ENCODE data around the gene NT5C2. TPM values are rescaled to one million over a fixed set of nuclear protein-coding genes. Genes with fewer than 3 reads are reported as not detected.

Gene NT5C2
- total RNA-seq, 2 experiments from 2014 or later: 64.4 to 64.9 TPM

DNA sequence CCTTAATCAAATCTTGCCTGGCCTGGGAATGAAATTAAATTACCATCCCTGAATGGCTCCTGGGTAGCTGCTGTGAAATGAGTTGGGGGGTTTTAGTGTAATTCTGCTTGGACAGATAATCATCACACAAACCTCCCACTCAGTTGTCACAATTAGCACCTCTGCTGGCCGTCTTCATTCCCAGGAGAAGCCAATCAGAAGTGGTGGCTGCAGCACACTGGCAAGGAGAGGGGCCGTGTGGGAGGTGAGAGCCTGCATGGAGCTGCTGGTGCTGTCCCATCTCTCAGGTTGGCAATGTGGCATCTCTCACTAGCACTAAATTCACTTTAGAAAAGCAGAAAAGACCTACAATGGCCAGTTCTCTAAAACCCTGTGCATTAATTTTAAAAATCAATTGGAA is 92.5 kb downstream of the NT5C2 start:
- H3K36me3 Mint-ChIP-seq: peaks cover 30% of the 10 kb centered on the region
- CTCF ChIA-PET: interaction anchor here (0.8 kb wide), 1 partner anchor 144 kb away, joined by 4 read pairs; no protein-coding TSS in a partner anchor

GRCh38 chr10:103098240-103098639 is 94.8 kb downstream of the NT5C2 start:
- no peak for DNase-seq
- CTCF ChIA-PET: interaction anchor here (1.0 to 1.1 kb wide), 2 partner anchors 11 to 147 kb away, joined by 3 read pairs; no protein-coding TSS in a partner anchor
- Mint-ChIP-seq H3K4me1 (peaks cover 3% of the 10 kb centered on the region), H3K4me3 (no peak overlapping the region), H3K27me3 (no peaks in the 10 kb centered on the region), H3K9me3 (ENCODE audit: low read depth) (no peaks in the 10 kb centered on the region), H3K27ac (no peak overlapping the region), H3K36me3 (peaks cover 32% of the 10 kb centered on the region)
- no peak for ATAC-seq

More for the DNA sequence above, 92.5 kb downstream of the NT5C2 start:
- no peak overlapping the region for H3K27ac Mint-ChIP-seq
- H3K4me1 Mint-ChIP-seq: peaks cover 3% of the 10 kb centered on the region
- H3K9me3 Mint-ChIP-seq (ENCODE audit: low read depth): no peaks in the 10 kb centered on the region
- H3K27me3 Mint-ChIP-seq: no peaks in the 10 kb centered on the region
- H3K4me3 Mint-ChIP-seq: no peak overlapping the region
- DNase-seq: no peak
- no peak for ATAC-seq

- ATAC-seq (no peak), DNase-seq (no peak)
- no peak overlapping the region for H3K27ac Mint-ChIP-seq
- H3K9me3 Mint-ChIP-seq (ENCODE audit: low read depth): no peaks in the 10 kb centered on the region
- no peaks in the 10 kb centered on the region for H3K27me3 Mint-ChIP-seq
- H3K36me3 Mint-ChIP-seq: peaks cover 38% of the 10 kb centered on the region
- H3K4me1 Mint-ChIP-seq: no peaks in the 10 kb centered on the region
- H3K4me3 Mint-ChIP-seq: no peak overlapping the region
- CTCF ChIA-PET: no interaction called here
Observed at GRCh38 chr10:103096130-103096529, 96.9 kb downstream of the NT5C2 start.

- DNase-seq: no peak
- no peak overlapping the region for H3K27ac Mint-ChIP-seq
- H3K9me3 Mint-ChIP-seq (ENCODE audit: low read depth): no peaks in the 10 kb centered on the region
- CTCF ChIA-PET: interaction anchor here (0.9 kb wide), 1 partner anchor 150 kb away, joined by 4 read pairs; no protein-coding TSS in a partner anchor
- H3K36me3 Mint-ChIP-seq: peaks cover 43% of the 10 kb centered on the region
- H3K4me1 Mint-ChIP-seq: no peaks in the 10 kb centered on the region
- H3K4me3 Mint-ChIP-seq: no peak overlapping the region
- H3K27me3 Mint-ChIP-seq: no peaks in the 10 kb centered on the region
- ATAC-seq: no peak
Observed at GRCh38 chr10:103095005-103095404, 98.1 kb downstream of the NT5C2 start.

GRCh38 chr10:103090911-103091310 is 102.2 kb downstream of the NT5C2 start:
- Mint-ChIP-seq H3K27me3 (no peaks in the 10 kb centered on the region), H3K4me3 (no peak overlapping the region), H3K27ac (no peak overlapping the region), H3K9me3 (ENCODE audit: low read depth) (no peaks in the 10 kb centered on the region), H3K4me1 (no peaks in the 10 kb centered on the region), H3K36me3 (peaks cover 43% of the 10 kb centered on the region)
- CTCF ChIA-PET: interaction anchor here (1.4 kb wide), 1 partner anchor 189 kb away, joined by 3 read pairs; no protein-coding TSS in a partner anchor
- ATAC-seq: no peak
- no peak for DNase-seq

GRCh38 chr10:103089493-103089892 is 103.6 kb downstream of the NT5C2 start:
- Mint-ChIP-seq H3K36me3 (peaks cover 48% of the 10 kb centered on the region), H3K4me3 (no peak overlapping the region), H3K27me3 (no peaks in the 10 kb centered on the region), H3K27ac (no peak overlapping the region), H3K9me3 (ENCODE audit: low read depth) (no peaks in the 10 kb centered on the region), H3K4me1 (no peaks in the 10 kb centered on the region)
- ATAC-seq: no peak
- DNase-seq: no peak
- CTCF ChIA-PET: interaction anchor here (1.2 kb wide), 1 partner anchor 172 kb away, joined by 3 read pairs; the partner anchor contains the start of gene CNNM2

DNA sequence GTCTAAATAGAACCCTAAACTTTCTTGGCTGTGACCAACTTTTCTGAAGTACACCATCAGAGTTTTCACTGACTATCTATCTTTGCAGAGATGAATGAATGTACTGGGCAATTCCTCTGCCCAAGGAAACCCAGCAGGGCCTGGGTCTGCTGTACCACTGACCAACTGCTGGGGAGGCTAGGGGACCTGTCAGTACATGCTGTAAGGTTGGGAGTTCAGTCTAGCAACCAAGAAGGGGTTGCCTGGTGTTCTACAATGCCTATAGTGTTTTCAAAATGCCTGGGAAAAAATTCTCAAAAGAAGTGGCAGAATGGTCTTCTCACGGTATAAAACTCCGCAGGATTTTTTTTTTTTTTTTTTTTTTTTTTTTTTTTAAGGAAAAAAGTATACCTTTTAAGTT is 106.3 kb downstream of the NT5C2 start:
- Mint-ChIP-seq H3K36me3 (peaks cover 35% of the 10 kb centered on the region), H3K9me3 (ENCODE audit: low read depth) (no peaks in the 10 kb centered on the region), H3K4me3 (no peak overlapping the region), H3K4me1 (no peaks in the 10 kb centered on the region), H3K27ac (no peak overlapping the region), H3K27me3 (no peaks in the 10 kb centered on the region)
- DNase-seq: no peak
- no peak for ATAC-seq
- CTCF ChIA-PET: interaction anchor here (1.0 to 1.1 kb wide), 2 partner anchors 157 to 169 kb away, joined by 3 read pairs; partner anchors contain the start of gene CNNM2

DNA sequence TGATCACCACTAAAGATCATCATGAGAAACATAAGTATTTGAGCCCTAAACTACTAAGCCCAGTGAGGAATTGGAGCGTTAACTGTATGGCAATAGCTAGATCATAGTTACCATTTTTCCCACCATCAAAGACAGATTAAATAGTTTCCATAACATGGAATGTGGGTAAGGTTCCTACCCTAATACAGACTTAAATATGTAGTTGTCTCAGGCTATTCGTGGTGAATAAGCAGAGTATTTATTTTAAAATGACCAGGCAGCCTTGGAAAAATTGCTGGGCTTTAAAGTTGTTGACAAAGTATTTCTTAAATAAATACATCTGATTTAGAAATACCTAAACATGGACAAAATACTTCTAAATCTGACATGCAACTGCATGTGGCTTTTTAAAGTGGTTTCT is 106.8 kb downstream of the NT5C2 start:
- Mint-ChIP-seq H3K4me1 (peaks cover 1% of the 10 kb centered on the region), H3K27ac (no peak overlapping the region), H3K27me3 (no peaks in the 10 kb centered on the region), H3K4me3 (no peak overlapping the region), H3K9me3 (ENCODE audit: low read depth) (no peaks in the 10 kb centered on the region), H3K36me3 (peaks cover 32% of the 10 kb centered on the region)
- no peak for ATAC-seq
- CTCF ChIA-PET: interaction anchor here (1.1 kb wide), 1 partner anchor 157 kb away, joined by 3 read pairs; no protein-coding TSS in a partner anchor
- no peak for DNase-seq

DNA sequence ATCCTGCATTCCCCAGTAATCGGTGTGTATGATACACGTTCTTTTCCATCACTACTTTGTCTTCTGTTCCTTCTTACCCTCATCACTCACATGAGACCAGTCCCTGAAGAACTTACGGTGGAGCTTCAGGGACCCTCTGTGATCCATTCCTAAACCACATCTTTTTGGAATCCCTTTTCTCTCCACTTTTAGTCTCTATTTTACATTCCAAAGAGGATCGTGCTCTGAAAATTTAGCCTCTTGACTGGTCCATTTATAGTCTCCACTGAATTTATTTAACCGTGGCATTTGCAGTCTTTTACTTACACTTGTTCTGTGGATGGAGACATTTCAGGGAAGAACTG is 109.1 kb downstream of the NT5C2 start:
- CTCF ChIA-PET: no interaction called here
- Mint-ChIP-seq H3K4me3 (no peak overlapping the region), H3K4me1 (peaks cover 2% of the 10 kb centered on the region), H3K9me3 (ENCODE audit: low read depth) (no peaks in the 10 kb centered on the region), H3K36me3 (peaks cover 14% of the 10 kb centered on the region), H3K27me3 (no peaks in the 10 kb centered on the region), H3K27ac (no peak overlapping the region)
- no peak for DNase-seq
- ATAC-seq: no peak

DNA sequence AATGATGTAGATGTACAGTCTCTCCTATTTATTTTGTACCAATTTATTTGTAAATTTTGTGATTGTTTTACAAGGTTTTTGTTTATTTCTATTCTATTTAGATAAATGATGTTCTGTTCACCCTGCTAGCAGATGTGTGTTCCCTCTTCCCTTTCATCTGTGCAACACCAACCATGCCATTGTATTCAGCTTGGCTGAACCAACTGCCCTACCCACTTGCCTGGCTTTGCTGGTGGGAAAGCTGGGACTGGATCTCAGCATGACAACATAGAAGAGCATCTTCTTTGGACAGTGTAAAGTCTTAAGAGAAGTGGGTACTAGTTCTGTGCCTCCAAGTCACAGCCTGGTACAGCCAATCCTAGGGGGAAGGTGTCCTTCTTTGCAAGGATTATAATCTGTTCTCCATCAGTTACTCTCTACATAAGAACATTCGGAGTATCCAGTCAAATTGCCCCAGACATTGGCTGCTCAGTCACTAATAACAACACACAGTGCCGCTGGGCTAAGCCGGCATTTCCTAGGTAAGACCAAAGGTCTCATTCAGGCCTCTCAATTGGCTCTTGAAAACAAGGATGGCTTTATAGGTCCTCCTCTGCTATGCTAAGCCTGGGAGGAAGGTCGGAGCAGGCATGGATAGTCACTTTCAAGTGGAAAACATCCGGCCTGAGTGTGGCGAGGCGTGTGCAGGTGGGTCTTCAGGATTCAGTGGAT is 109.7 kb downstream of the NT5C2 start:
- no peak overlapping the region for H3K4me3 Mint-ChIP-seq
- no peak overlapping the region for H3K27ac Mint-ChIP-seq
- peaks cover 14% of the 10 kb centered on the region for H3K36me3 Mint-ChIP-seq
- H3K27me3 Mint-ChIP-seq: no peaks in the 10 kb centered on the region
- CTCF ChIA-PET: interaction anchor here (1.1 kb wide), 1 partner anchor 13 kb away, joined by 3 read pairs; no protein-coding TSS in a partner anchor
- no peaks in the 10 kb centered on the region for H3K9me3 Mint-ChIP-seq (ENCODE audit: low read depth)
- H3K4me1 Mint-ChIP-seq: peaks cover 2% of the 10 kb centered on the region
- ATAC-seq: no peak
- no peak for DNase-seq

DNA sequence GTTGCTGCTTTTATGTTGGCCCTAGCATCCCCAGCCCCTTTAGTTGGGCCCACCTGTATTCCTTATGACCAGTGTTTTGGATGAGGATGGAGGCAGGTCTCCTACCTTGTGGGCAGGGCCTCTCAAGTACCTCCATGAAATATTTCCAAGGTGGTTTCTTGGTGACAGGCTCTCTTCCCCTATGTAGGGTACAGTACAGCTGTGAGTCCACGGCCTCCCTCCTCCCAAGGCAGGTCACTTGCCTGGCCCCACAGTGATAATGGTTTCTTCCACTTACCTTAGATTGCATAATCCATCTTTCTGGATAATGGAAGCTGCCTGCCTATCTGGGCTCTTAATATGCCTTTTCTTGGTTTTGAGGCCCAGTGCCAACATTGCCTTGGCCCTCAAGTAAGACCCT is 110.4 kb downstream of the NT5C2 start:
- Mint-ChIP-seq H3K36me3 (peaks cover 9% of the 10 kb centered on the region), H3K9me3 (ENCODE audit: low read depth) (no peaks in the 10 kb centered on the region), H3K27ac (no peak overlapping the region), H3K4me1 (peaks cover 2% of the 10 kb centered on the region), H3K4me3 (no peak overlapping the region), H3K27me3 (no peaks in the 10 kb centered on the region)
- ATAC-seq (no peak), DNase-seq (no peak)
- CTCF ChIA-PET: interaction anchor here (1.0 to 1.1 kb wide), 2 partner anchors 12 to 166 kb away, joined by 3 read pairs; no protein-coding TSS in a partner anchor

DNA sequence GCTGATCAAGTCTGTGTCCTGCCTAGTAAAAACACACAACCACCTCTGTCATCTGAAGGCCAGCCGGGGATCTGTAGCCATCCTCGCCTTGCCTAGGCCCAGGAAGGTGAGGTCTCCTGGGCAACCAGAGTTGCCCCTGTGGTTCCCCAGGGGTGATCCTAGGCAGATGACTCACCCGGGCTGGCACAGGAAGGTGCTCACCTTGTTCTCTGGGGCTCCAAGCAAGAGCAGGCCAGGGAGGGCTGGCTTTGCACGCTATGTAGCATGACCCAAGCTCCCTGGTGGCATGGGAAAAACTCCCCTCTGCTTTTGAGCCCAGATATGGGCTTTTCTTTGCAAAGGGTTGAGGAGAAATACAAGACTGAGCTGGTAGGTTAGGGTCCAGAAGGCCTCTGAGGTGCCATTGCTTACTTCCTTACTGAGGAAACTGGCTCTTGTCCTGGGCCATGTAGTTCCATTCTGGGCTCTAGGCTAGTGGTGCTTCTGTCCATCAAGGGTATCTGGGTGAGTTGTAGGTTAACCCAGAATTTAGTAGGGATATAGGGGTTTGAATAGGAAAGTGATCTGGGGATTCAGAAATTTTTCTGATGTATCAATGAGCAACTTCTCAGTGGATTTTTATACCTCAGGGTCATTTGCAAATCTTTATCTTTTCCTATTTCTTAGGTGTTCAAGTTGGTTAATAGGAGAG is 112.0 kb downstream of the NT5C2 start:
- H3K27ac Mint-ChIP-seq: no peak overlapping the region
- peaks cover 6% of the 10 kb centered on the region for H3K36me3 Mint-ChIP-seq
- DNase-seq (no peak), ATAC-seq (no peak)
- H3K4me3 Mint-ChIP-seq: no peak overlapping the region
- H3K9me3 Mint-ChIP-seq (ENCODE audit: low read depth): no peaks in the 10 kb centered on the region
- CTCF ChIA-PET: interaction anchor here (1.1 to 1.6 kb wide), 2 partner anchors 11 to 163 kb away, joined by 4 to 6 read pairs; partner anchors contain the start of gene CNNM2
- H3K27me3 Mint-ChIP-seq: no peaks in the 10 kb centered on the region
- H3K4me1 Mint-ChIP-seq: peaks cover 2% of the 10 kb centered on the region

- ATAC-seq (no peak), DNase-seq (no peak)
- no peak overlapping the region for H3K27ac Mint-ChIP-seq
- no peak overlapping the region for H3K4me3 Mint-ChIP-seq
- CTCF ChIA-PET: interaction anchor here (1.6 kb wide), 1 partner anchor 162 kb away, joined by 6 read pairs; the partner anchor contains the start of gene CNNM2
- H3K27me3 Mint-ChIP-seq: no peaks in the 10 kb centered on the region
- H3K4me1 Mint-ChIP-seq: peaks cover 2% of the 10 kb centered on the region
- no peaks in the 10 kb centered on the region for H3K36me3 Mint-ChIP-seq
- H3K9me3 Mint-ChIP-seq (ENCODE audit: low read depth): no peaks in the 10 kb centered on the region
Observed at GRCh38 chr10:103079946-103080345, 113.1 kb downstream of the NT5C2 start.
